PFSK-1 (cell line): Measurements from ENCODE around the gene NLRC3.

Source experiments
- SIN3A ChIP-seq: IDR thresholded peaks from 2 replicates; pipeline ENCODE4 v1.6.1; 2012; ENCODE audit warnings: mild to moderate bottlenecking, low read length, moderate library complexity, borderline replicate concordance; ENCODE audit not compliant: insufficient read depth
- TAF1 ChIP-seq: IDR thresholded peaks from 2 replicates; pipeline ENCODE4 v1.6.1; 2012; ENCODE audit warnings: low read length, control low read depth, borderline replicate concordance; ENCODE audit not compliant: insufficient read depth
- TF ChIP-seq, protein P1 (sequence below), 2 experiments: IDR thresholded peaks; 2 replicates each; pipeline versions ENCODE4 v1.6.1 to v1.8.0; 2011 to 2012; ENCODE audit warnings: low read depth in 2 of 2, low read length in 2 of 2, control low read depth in 1 of 2, inconsistent platforms in 1 of 2, mild to moderate bottlenecking in 1 of 2, moderate library complexity in 1 of 2; ENCODE audit not compliant: insufficient read depth in 1 of 2

DNA sequence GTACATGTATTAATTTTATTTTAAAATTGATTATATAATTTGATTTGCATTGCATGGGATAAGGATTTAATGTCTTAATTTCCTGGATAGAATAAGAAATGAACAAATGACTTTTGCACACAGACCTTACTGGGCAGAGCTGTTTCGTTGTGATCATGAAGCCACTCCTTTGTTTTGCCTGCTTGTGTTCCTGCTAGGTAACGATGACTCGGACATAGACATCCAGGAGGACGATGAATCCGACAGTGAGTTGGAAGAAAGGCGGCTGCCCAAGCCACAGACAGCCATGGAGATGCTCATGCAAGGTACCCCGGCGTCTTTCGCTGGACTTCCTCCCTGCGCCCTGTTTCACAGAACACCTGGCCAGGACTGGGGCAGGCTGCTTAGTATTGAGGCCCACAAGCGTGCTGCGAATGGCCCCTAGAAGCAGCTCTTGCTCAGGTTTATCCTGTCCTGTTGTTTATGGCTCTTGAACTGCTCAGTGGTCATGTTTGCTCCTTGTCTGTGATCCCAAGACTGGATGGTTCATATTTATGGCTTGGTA lies 46.8 kb downstream of the NLRC3 start:
- TF ChIP-seq, protein P1, sequence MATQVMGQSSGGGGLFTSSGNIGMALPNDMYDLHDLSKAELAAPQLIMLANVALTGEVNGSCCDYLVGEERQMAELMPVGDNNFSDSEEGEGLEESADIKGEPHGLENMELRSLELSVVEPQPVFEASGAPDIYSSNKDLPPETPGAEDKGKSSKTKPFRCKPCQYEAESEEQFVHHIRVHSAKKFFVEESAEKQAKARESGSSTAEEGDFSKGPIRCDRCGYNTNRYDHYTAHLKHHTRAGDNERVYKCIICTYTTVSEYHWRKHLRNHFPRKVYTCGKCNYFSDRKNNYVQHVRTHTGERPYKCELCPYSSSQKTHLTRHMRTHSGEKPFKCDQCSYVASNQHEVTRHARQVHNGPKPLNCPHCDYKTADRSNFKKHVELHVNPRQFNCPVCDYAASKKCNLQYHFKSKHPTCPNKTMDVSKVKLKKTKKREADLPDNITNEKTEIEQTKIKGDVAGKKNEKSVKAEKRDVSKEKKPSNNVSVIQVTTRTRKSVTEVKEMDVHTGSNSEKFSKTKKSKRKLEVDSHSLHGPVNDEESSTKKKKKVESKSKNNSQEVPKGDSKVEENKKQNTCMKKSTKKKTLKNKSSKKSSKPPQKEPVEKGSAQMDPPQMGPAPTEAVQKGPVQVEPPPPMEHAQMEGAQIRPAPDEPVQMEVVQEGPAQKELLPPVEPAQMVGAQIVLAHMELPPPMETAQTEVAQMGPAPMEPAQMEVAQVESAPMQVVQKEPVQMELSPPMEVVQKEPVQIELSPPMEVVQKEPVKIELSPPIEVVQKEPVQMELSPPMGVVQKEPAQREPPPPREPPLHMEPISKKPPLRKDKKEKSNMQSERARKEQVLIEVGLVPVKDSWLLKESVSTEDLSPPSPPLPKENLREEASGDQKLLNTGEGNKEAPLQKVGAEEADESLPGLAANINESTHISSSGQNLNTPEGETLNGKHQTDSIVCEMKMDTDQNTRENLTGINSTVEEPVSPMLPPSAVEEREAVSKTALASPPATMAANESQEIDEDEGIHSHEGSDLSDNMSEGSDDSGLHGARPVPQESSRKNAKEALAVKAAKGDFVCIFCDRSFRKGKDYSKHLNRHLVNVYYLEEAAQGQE (IDR thresholded peaks at IDR 0.05; ENCODE audit: insufficient read depth in 1 of 2, low read depth in 2 of 2, low read length in 2 of 2), result no peak
- TF ChIP-seq TAF1, result no peak
- no peak for TF ChIP-seq SIN3A
